HepG2 (cell line): ENCODE results near the gene CPXM2. TPM values are rescaled to one million over a fixed set of nuclear protein-coding genes. Genes with fewer than 3 reads are reported as not detected.

ENCODE experiments used
- ATAC-seq: fragments of 200-7000 bp; cut with Tn5 transposase; 3 replicates; pipeline ENCODE4 v1.9.1; 2020; ENCODE audit warnings: mild to moderate bottlenecking, moderate library complexity
- BruUV-seq: library from RNA; stranded (reverse); fragments of 400-500 nt; replicated peaks from 2 replicates; lab custom pipeline; 2021; lab: Mats Ljungman, UMichigan
- CTCF ChIA-PET: fragments of 300-600 bp; formaldehyde crosslinking; extraction: SDS; loops from one replicate; lab custom pipeline; 2021; ENCODE audit warnings: low total read pairs, inconsistent platforms, low intra/inter-chr PET ratio; lab: Yijun Ruan, JAX
- POLR2A ChIA-PET: fragments of 350-600 bp; sonication (Branson Sonifier 250); formaldehyde crosslinking; loops from one replicate; lab custom pipeline; 2020; ENCODE audit warnings: antibody characterized with exemption, inconsistent platforms; lab: Yijun Ruan, JAX
- DNase-seq: peaks from one replicate; pipeline ENCODE4 v3.0.0-alpha.2; 2015; ENCODE audit warnings: low spot score
- FAIRE-seq: peaks from 3 replicates; lab custom pipeline; 2011; peaks lifted over from hg19 to GRCh38; lab: Jason Lieb, UNC
- H2AFZ ChIP-seq: one replicate; pipeline ENCODE4 v1.6.1; 2011; ENCODE audit warnings: low read length, inconsistent platforms
- H3K27ac ChIP-seq: fragments of 300-600 bp; 3 replicates; pipeline ENCODE4 v1.8.0; 2011; ENCODE audit warnings: mixed run types, mild to moderate bottlenecking, mixed read lengths, low read length, inconsistent platforms; ENCODE audit not compliant: insufficient read depth; ENCODE audit errors: extremely low read length
- H3K27me3 ChIP-seq, 2 experiments: fragments of 200-600 bp in 1 of 2; 2 replicates in 1 of 2; 3 replicates in 1 of 2; pipeline versions ENCODE4 v1.6.0 to v1.8.0; 2011; ENCODE audit warnings: low read length in 2 of 2, mild to moderate bottlenecking in 2 of 2, moderate library complexity in 2 of 2, inconsistent platforms in 1 of 2; ENCODE audit not compliant: insufficient read depth in 2 of 2, control insufficient read depth in 1 of 2
- H3K36me3 ChIP-seq, 2 experiments: fragments of 200-600 bp in 1 of 2; replicated peaks in 1 of 2; 2 replicates in 1 of 2; 3 replicates in 1 of 2; pipeline versions ENCODE4 v1.5.1 to v1.8.0; 2011; ENCODE audit warnings: low read length in 2 of 2, inconsistent platforms in 1 of 2; ENCODE audit not compliant: insufficient read depth in 2 of 2, control insufficient read depth in 1 of 2
- H3K4me1 ChIP-seq: 2 replicates; pipeline ENCODE4 v1.5.1; 2012; ENCODE audit warnings: low read length, inconsistent platforms; ENCODE audit not compliant: insufficient read depth
- H3K4me2 ChIP-seq: 2 replicates; pipeline ENCODE4 v1.6.0; 2011; ENCODE audit warnings: low read depth, low read length, inconsistent platforms
- H3K4me3 ChIP-seq, 3 experiments: fragments of 200-600 bp in 1 of 3; sonication (generic), shearing (Covaris generic) in 1 of 3; replicated peaks in 1 of 3; 2 replicates each; pipeline ENCODE4 v1.5.1; 2011 to 2016; ENCODE audit warnings: low read length in 3 of 3, inconsistent platforms in 2 of 3, low read depth in 2 of 3, mild to moderate bottlenecking in 2 of 3, control low read depth in 1 of 3, mixed read lengths in 1 of 3; ENCODE audit not compliant: insufficient read depth in 1 of 3
- H3K79me2 ChIP-seq: one replicate; pipeline ENCODE4 v1.6.1; 2011; ENCODE audit warnings: low read length, inconsistent platforms; ENCODE audit not compliant: insufficient read depth
- H3K9ac ChIP-seq: 2 replicates; pipeline ENCODE4 v1.6.0; 2011; ENCODE audit warnings: mild to moderate bottlenecking, low read depth, low read length, inconsistent platforms; ENCODE audit not compliant: insufficient read depth
- H3K9me3 ChIP-seq: 2 replicates; pipeline ENCODE4 v1.5.1; 2012; ENCODE audit warnings: mild to moderate bottlenecking, low read length
- H4K20me1 ChIP-seq: 2 replicates; pipeline ENCODE4 v1.6.0; 2011; ENCODE audit warnings: inconsistent platforms, mild to moderate bottlenecking, low read length, moderate library complexity; ENCODE audit not compliant: insufficient read depth
- ATM ChIP-seq: fragments of 450-650 bp; IDR thresholded peaks from 2 replicates; pipeline ENCODE4 v1.7.1; 2017; ENCODE audit warnings: mild to moderate bottlenecking, borderline replicate concordance
- BHLHE40 ChIP-seq: IDR thresholded peaks from 2 replicates; pipeline ENCODE4 v1.6.1; 2011; ENCODE audit warnings: low read length, improper control_type of control experiment
- CHD2 ChIP-seq: IDR thresholded peaks from 2 replicates; pipeline ENCODE4 v1.6.1; 2011; ENCODE audit warnings: low read depth, low read length, improper control_type of control experiment
- IRX3 ChIP-seq: sonication (generic); formaldehyde crosslinking; IDR thresholded peaks from 2 replicates; pipeline ENCODE4 v1.8.1; 2023; ENCODE audit warnings: mild to moderate bottlenecking, low read depth, missing genetic modification reagents, borderline replicate concordance
- PLRG1 ChIP-seq: fragments of 450-650 bp; conservative IDR thresholded peaks from 2 replicates; pipeline ENCODE4 v1.6.1; 2016
- PTBP1 ChIP-seq: fragments of 200-400 bp; formaldehyde crosslinking; IDR thresholded peaks from 2 replicates; pipeline ENCODE4 v1.6.1; 2018; ENCODE audit warnings: low read length, low read depth; ENCODE audit not compliant: poor library complexity, severe bottlenecking
- REXO4 ChIP-seq: sonication (generic); formaldehyde crosslinking; IDR thresholded peaks from 2 replicates; pipeline ENCODE4 v1.8.0; 2022; ENCODE audit warnings: missing genetic modification reagents, mild to moderate bottlenecking, borderline replicate concordance
- RXRA ChIP-seq: sonication (generic); formaldehyde crosslinking; IDR thresholded peaks from 2 replicates; pipeline ENCODE4 v1.5.1; 2020; ENCODE audit warnings: missing genetic modification reagents
- SATB2 ChIP-seq: sonication (generic); formaldehyde crosslinking; IDR thresholded peaks from 2 replicates; pipeline ENCODE4 v1.5.0; 2020; ENCODE audit warnings: missing genetic modification reagents
- SMAD9 ChIP-seq: sonication (generic); formaldehyde crosslinking; IDR thresholded peaks from 2 replicates; pipeline ENCODE4 v1.5.1; 2020; ENCODE audit warnings: mild to moderate bottlenecking, missing genetic modification reagents
- SRSF1 ChIP-seq: fragments of 200-400 bp; formaldehyde crosslinking; optimal IDR thresholded peaks from 2 replicates; pipeline ENCODE3; 2017; ENCODE audit warnings: mild to moderate bottlenecking, low read depth, low read length, moderate library complexity
- SUZ12 ChIP-seq: fragments of 150-350 bp; IDR thresholded peaks from 2 replicates; pipeline ENCODE4 v1.6.1; 2014; ENCODE audit warnings: low read depth, low read length
- ZNF484 ChIP-seq: sonication (generic); formaldehyde crosslinking; IDR thresholded peaks from 2 replicates; pipeline ENCODE4 v1.5.1; 2020; ENCODE audit warnings: mild to moderate bottlenecking, low read depth, missing genetic modification reagents, borderline replicate concordance
- ZNF549 ChIP-seq: sonication (generic); formaldehyde crosslinking; IDR thresholded peaks from 2 replicates; pipeline ENCODE4 v1.5.0; 2020; ENCODE audit warnings: missing genetic modification reagents
- ZNF761 ChIP-seq: sonication (generic); formaldehyde crosslinking; conservative IDR thresholded peaks from 2 replicates; pipeline ENCODE4 v1.4.0; 2020; ENCODE audit warnings: mild to moderate bottlenecking, missing genetic modification reagents
- WGBS: methylation state at CpG from one replicate; pipeline ENCODE4 v1.1.6; 2017; ENCODE audit warnings: low lambda C conversion rate; 5-methylcytosine and 5-hydroxymethylcytosine counted together
- in situ Hi-C: cut with HindIII; loops from 2 replicates; pipeline ENCODE4 v1.10.0; 2017; ENCODE audit warnings: low pct_unique_long_range_greater_than_20kb; ENCODE audit not compliant: extremely low pct_ligation_motif_present
- intact Hi-C: fragments of 100-400 bp; cut with micrococcal nuclease; formaldehyde crosslinking; loops from one replicate; pipeline ENCODE4 v1.10.0; 2022; ENCODE audit not compliant: unreplicated experiment
- polyA plus RNA-seq, 8 experiments: library from polyadenylated mRNA; depleted of rRNA in 3 of 8; stranded (reverse) in 7 of 8; unstranded in 1 of 8; fragments of >200 nt; fragmentation: Illumina TruSeq in 4 of 8; extraction: Trizol in 4 of 8; gene quantifications; 2 replicates each; pipeline versions ENCODE4 v1.2.1 to v1.2.3, GENCODE V29; 2011 to 2016; ENCODE audit warnings: low read depth in 4 of 8, missing spikeins in 1 of 8, mixed read lengths in 1 of 8; ENCODE audit not compliant: insufficient read depth in 1 of 8
- total RNA-seq, 5 experiments: library from RNA; depleted of rRNA; stranded (reverse); fragments of >200 nt; fragmentation: Illumina TruSeq; extraction: Trizol; gene quantifications; 2 replicates each; pipeline ENCODE4 v1.2.3, GENCODE V29; 2016; ENCODE audit warnings: low read depth in 1 of 5
- TF ChIP-seq, protein P1 (sequence below): sonication (generic); formaldehyde crosslinking; IDR thresholded peaks from 2 replicates; pipeline ENCODE4 v1.4.0; 2020; ENCODE audit warnings: missing genetic modification reagents
- TF ChIP-seq, protein P2 (sequence below): sonication (generic); formaldehyde crosslinking; IDR thresholded peaks from 2 replicates; pipeline ENCODE4 v1.4.0; 2020; ENCODE audit warnings: mild to moderate bottlenecking, missing genetic modification reagents
- TF ChIP-seq, protein P3 (sequence below): sonication (generic); formaldehyde crosslinking; IDR thresholded peaks from 2 replicates; pipeline ENCODE4 v1.4.0; 2020; ENCODE audit warnings: missing genetic modification reagents
- TF ChIP-seq, protein P4 (sequence below): sonication (generic); formaldehyde crosslinking; IDR thresholded peaks from 2 replicates; pipeline ENCODE4 v1.4.0; 2020; ENCODE audit warnings: mild to moderate bottlenecking, missing genetic modification reagents

Gene CPXM2
- total and polyA plus RNA-seq, 2 of the 13 experiments (the other 11 are each of a cell fraction or from before 2014, with no cell fraction given), result 0.03 TPM; not detected in 1

DNA sequence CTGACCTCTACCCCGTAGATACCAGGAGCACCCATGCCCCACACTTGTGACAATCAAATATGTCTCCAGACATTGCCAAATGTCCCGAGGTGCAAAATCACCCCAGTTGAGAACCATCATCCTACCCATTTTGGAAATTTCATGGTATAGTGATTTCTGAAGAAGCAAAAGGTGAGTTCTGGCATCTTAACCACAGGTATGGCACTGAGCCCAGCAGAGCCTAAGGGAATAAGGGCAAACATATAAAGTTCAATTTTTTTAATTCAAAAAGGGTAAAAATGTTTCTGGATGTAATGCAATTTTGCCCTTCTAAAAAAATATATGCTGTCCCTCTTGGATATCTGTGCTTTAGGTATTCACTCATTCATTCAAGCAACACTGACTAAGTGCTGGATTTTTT is 30.5 kb upstream of the CPXM2 start:
- FAIRE-seq, result no peak
- POLR2A ChIA-PET, result no interaction called here
- H3K9ac ChIP-seq, result no peak overlapping the region
- intact Hi-C loops (no loop called here), in situ Hi-C loops (no loop called here)
- TF ChIP-seq ZNF484 (CRISPR knock-in tag) (no peak), SMAD9 (CRISPR knock-in tag) (no peak), BHLHE40 (no peak), RXRA (no peak), SATB2 (CRISPR knock-in tag) (no peak), ZNF549 (CRISPR knock-in tag) (no peak), PLRG1 (no peak), REXO4 (CRISPR knock-in tag) (no peak), ZNF761 (CRISPR knock-in tag) (no peak), CHD2 (no peak), SUZ12 (no peak), IRX3 (no peak), PTBP1 (no peak), ATM (no peak), SRSF1 (no peak)
- TF ChIP-seq, protein P1, sequence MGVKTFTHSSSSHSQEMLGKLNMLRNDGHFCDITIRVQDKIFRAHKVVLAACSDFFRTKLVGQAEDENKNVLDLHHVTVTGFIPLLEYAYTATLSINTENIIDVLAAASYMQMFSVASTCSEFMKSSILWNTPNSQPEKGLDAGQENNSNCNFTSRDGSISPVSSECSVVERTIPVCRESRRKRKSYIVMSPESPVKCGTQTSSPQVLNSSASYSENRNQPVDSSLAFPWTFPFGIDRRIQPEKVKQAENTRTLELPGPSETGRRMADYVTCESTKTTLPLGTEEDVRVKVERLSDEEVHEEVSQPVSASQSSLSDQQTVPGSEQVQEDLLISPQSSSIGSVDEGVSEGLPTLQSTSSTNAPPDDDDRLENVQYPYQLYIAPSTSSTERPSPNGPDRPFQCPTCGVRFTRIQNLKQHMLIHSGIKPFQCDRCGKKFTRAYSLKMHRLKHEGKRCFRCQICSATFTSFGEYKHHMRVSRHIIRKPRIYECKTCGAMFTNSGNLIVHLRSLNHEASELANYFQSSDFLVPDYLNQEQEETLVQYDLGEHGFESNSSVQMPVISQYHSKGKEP, result no peak
- TF ChIP-seq, protein P2, sequence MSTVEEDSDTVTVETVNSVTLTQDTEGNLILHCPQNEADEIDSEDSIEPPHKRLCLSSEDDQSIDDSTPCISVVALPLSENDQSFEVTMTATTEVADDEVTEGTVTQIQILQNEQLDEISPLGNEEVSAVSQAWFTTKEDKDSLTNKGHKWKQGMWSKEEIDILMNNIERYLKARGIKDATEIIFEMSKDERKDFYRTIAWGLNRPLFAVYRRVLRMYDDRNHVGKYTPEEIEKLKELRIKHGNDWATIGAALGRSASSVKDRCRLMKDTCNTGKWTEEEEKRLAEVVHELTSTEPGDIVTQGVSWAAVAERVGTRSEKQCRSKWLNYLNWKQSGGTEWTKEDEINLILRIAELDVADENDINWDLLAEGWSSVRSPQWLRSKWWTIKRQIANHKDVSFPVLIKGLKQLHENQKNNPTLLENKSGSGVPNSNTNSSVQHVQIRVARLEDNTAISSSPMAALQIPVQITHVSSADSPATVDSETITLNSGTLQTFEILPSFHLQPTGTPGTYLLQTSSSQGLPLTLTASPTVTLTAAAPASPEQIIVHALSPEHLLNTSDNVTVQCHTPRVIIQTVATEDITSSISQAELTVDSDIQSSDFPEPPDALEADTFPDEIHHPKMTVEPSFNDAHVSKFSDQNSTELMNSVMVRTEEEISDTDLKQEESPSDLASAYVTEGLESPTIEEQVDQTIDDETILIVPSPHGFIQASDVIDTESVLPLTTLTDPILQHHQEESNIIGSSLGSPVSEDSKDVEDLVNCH (CRISPR knock-in tag), result no peak
- TF ChIP-seq, protein P3, sequence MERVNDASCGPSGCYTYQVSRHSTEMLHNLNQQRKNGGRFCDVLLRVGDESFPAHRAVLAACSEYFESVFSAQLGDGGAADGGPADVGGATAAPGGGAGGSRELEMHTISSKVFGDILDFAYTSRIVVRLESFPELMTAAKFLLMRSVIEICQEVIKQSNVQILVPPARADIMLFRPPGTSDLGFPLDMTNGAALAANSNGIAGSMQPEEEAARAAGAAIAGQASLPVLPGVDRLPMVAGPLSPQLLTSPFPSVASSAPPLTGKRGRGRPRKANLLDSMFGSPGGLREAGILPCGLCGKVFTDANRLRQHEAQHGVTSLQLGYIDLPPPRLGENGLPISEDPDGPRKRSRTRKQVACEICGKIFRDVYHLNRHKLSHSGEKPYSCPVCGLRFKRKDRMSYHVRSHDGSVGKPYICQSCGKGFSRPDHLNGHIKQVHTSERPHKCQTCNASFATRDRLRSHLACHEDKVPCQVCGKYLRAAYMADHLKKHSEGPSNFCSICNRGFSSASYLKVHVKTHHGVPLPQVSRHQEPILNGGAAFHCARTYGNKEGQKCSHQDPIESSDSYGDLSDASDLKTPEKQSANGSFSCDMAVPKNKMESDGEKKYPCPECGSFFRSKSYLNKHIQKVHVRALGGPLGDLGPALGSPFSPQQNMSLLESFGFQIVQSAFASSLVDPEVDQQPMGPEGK (CRISPR knock-in tag), result no peak
- TF ChIP-seq, protein P4, sequence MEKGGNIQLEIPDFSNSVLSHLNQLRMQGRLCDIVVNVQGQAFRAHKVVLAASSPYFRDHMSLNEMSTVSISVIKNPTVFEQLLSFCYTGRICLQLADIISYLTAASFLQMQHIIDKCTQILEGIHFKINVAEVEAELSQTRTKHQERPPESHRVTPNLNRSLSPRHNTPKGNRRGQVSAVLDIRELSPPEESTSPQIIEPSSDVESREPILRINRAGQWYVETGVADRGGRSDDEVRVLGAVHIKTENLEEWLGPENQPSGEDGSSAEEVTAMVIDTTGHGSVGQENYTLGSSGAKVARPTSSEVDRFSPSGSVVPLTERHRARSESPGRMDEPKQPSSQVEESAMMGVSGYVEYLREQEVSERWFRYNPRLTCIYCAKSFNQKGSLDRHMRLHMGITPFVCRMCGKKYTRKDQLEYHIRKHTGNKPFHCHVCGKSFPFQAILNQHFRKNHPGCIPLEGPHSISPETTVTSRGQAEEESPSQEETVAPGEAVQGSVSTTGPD (CRISPR knock-in tag), result no peak
- TF ChIP-seq, all 625 proteins: peak for 0
- no peaks in the 10 kb centered on the region for H3K4me1 ChIP-seq
- H3K4me3 ChIP-seq, result no peak overlapping the region
- H3K27ac ChIP-seq, result no peak overlapping the region
- H3K4me2 ChIP-seq, result no peak overlapping the region
- H3K36me3 ChIP-seq, result no peaks in the 10 kb centered on the region
- no peak for DNase-seq
- no peaks in the 10 kb centered on the region for H3K79me2 ChIP-seq
- H2AFZ ChIP-seq, result no peak overlapping the region
- no peaks in the 10 kb centered on the region for H4K20me1 ChIP-seq
- CTCF ChIA-PET, result no interaction called here
- WGBS, result 9% methylated on average over 2 of the region's 2 CpGs
- ATAC-seq, result no peak
- peaks cover 2 to 10% of the 10 kb centered on the region in 2 experiments; a peak in 1 of 5 replicates for H3K27me3 ChIP-seq
- no TSS peak for BruUV-seq
- no peaks in the 10 kb centered on the region for H3K9me3 ChIP-seq
